Left forelimb (tissue), 1 donor: ENCODE results near the gene CHD1L.
"Not testable (repeated sequence)": the region's sequence is repeated elsewhere in the genome, so short reads cannot be mapped to it uniquely, and the experiment has no call there.

Source experiments
- DNase-seq: peaks from one replicate; pipeline ENCODE4 v3.0.0-alpha.2; 2018; ENCODE audit warnings: low spot score

The CHD1L gene

GRCh38 chr1:147267711-147268110 lies 25.2 kb downstream of the CHD1L start:
- DNase-seq = no peak

GRCh38 chr1:147270721-147271120 lies 28.2 kb downstream of the CHD1L start:
- no peak for DNase-seq

- DNase-seq = no peak
Measured at GRCh38 chr1:147272042-147272441, 29.6 kb downstream of the CHD1L start.

- DNase-seq = no peak
Measured at GRCh38 chr1:147273409-147274336, 31.2 kb downstream of the CHD1L start.

GRCh38 chr1:147281950-147282349 lies 39.5 kb downstream of the CHD1L start:
- DNase-seq = no peak

GRCh38 chr1:147283011-147283410 lies 40.5 kb downstream of the CHD1L start:
- DNase-seq = no peak

- no peak for DNase-seq
Measured at GRCh38 chr1:147287133-147287865, 44.8 kb downstream of the CHD1L start.

GRCh38 chr1:147292012-147292411 lies 49.5 kb downstream of the CHD1L start:
- no peak for DNase-seq

GRCh38 chr1:147292631-147293251 lies 50.3 kb downstream of the CHD1L start:
- no peak for DNase-seq

- DNase-seq = no peak
Measured at GRCh38 chr1:147297438-147297837, 55.0 kb downstream of the CHD1L start.

- DNase-seq = not testable (repeated sequence)
Measured at GRCh38 chr1:147305803-147306202, 63.3 kb downstream of the CHD1L start.

GRCh38 chr1:147316968-147317367 lies 74.5 kb downstream of the CHD1L start:
- no peak for DNase-seq

GRCh38 chr1:147326933-147327687 lies 84.6 kb downstream of the CHD1L start:
- DNase-seq = not testable (repeated sequence)

GRCh38 chr1:147334292-147334691 lies 91.8 kb downstream of the CHD1L start:
- DNase-seq = no peak

- no peak for DNase-seq
Measured at GRCh38 chr1:147336291-147336690, 93.8 kb downstream of the CHD1L start.

- DNase-seq = no peak
Measured at GRCh38 chr1:147337040-147337630, 94.7 kb downstream of the CHD1L start.

GRCh38 chr1:147338571-147338970 lies 96.1 kb downstream of the CHD1L start:
- DNase-seq = no peak

GRCh38 chr1:147341246-147341645 lies 98.8 kb downstream of the CHD1L start:
- no peak for DNase-seq
